GM12878 (cell line): Measurements from ENCODE around the gene SLC35G2. TPM values are rescaled to one million over a fixed set of nuclear protein-coding genes. Genes with fewer than 3 reads are reported as not detected.

Experiments used
- ATAC-seq: fragments of 200-7000 bp; cut with Tn5 transposase; 3 replicates; pipeline ENCODE4 v1.9.1; 2020; ENCODE audit warnings: mild to moderate bottlenecking, moderate library complexity
- BruUV-seq: library from RNA; stranded (reverse); fragments of 400-500 nt; replicated peaks from 2 replicates; lab custom pipeline; 2021; lab: Mats Ljungman, UMichigan
- CTCF ChIA-PET: fragments of 300-600 bp; sonication (Branson Sonifier 250); formaldehyde crosslinking; extraction: SDS; loops from one replicate; lab custom pipeline; 2021; ENCODE audit warnings: inconsistent platforms; lab: Yijun Ruan, JAX
- POLR2A ChIA-PET: fragments of 350-600 bp; formaldehyde crosslinking; extraction: SDS; loops from one replicate; lab custom pipeline; 2021; ENCODE audit warnings: inconsistent platforms; lab: Charles Lee
- RAD21 ChIA-PET: fragments of 300-600 bp; sonication (Branson Sonifier 250); formaldehyde crosslinking; loops from one replicate; lab custom pipeline; 2023; ENCODE audit warnings: antibody characterized with exemption; ENCODE audit not compliant: unreplicated experiment; lab: Charles Lee
- SMC1A ChIA-PET: fragments of 300-600 bp; sonication (Branson Sonifier 250); formaldehyde crosslinking; loops from one replicate; lab custom pipeline; 2023; ENCODE audit not compliant: unreplicated experiment, uncharacterized antibody; lab: Charles Lee
- DNase-seq: peaks from one replicate; pipeline ENCODE4 v3.0.0-alpha.2; 2011; ENCODE audit warnings: low read depth, low spot score
- FAIRE-seq: peaks from 3 replicates; lab custom pipeline; 2011; peaks lifted over from hg19 to GRCh38; lab: Jason Lieb, UNC
- H2AFZ ChIP-seq: 2 replicates; pipeline ENCODE4 v1.6.0; 2011; ENCODE audit warnings: low read depth, low read length, control low read depth; ENCODE audit not compliant: control insufficient read depth
- H3K27ac ChIP-seq: 2 replicates; pipeline ENCODE4 v1.5.1; 2011; ENCODE audit warnings: control low read depth; ENCODE audit not compliant: control insufficient read depth, insufficient read depth
- H3K27me3 ChIP-seq, 2 experiments: replicated peaks in 1 of 2; 2 replicates each; pipeline versions ENCODE4 v1.6.0 to v1.6.1; 2011; ENCODE audit warnings: low read length in 1 of 2; ENCODE audit not compliant: control insufficient read depth in 2 of 2, insufficient read depth in 2 of 2
- H3K36me3 ChIP-seq, 2 experiments: 2 replicates each; pipeline ENCODE4 v1.5.1; 2011; ENCODE audit warnings: low read length in 1 of 2; ENCODE audit not compliant: control insufficient read depth in 2 of 2, insufficient read depth in 2 of 2
- H3K4me1 ChIP-seq: 2 replicates; pipeline ENCODE4 v1.6.1; 2011; ENCODE audit warnings: mild to moderate bottlenecking, low read length, moderate library complexity, mixed read lengths; ENCODE audit not compliant: control insufficient read depth, insufficient read depth
- H3K4me2 ChIP-seq: 2 replicates; pipeline ENCODE4 v1.6.0; 2011; ENCODE audit warnings: control low read depth; ENCODE audit not compliant: control insufficient read depth, insufficient read depth
- H3K4me3 ChIP-seq: fragments of 200-600 bp; sonication (generic); 2 replicates; pipeline ENCODE4 v1.5.1; 2016
- H3K79me2 ChIP-seq: 2 replicates; pipeline ENCODE4 v1.6.0; 2011; ENCODE audit warnings: low read length; ENCODE audit not compliant: control insufficient read depth, insufficient read depth
- H3K9ac ChIP-seq: 2 replicates; pipeline ENCODE4 v1.8.0; 2011; ENCODE audit warnings: low read length, control low read depth, mixed read lengths; ENCODE audit not compliant: control insufficient read depth, insufficient read depth
- H3K9me3 ChIP-seq: replicated peaks from 3 replicates; pipeline ENCODE4 v1.5.1; 2011; ENCODE audit warnings: mild to moderate bottlenecking, low read length; ENCODE audit not compliant: control insufficient read depth, insufficient read depth
- H4K20me1 ChIP-seq: 2 replicates; pipeline ENCODE4 v1.6.0; 2011; ENCODE audit not compliant: control insufficient read depth, insufficient read depth
- CBX5 ChIP-seq: sonication (generic); IDR thresholded peaks from 2 replicates; pipeline ENCODE4 v1.6.1; 2016; ENCODE audit warnings: low read depth, moderate library complexity, mild to moderate bottlenecking, inconsistent platforms
- CHD4 ChIP-seq: fragments of 200-600 bp; sonication (generic); IDR thresholded peaks from 2 replicates; pipeline ENCODE4 v1.6.1; 2016; ENCODE audit warnings: mild to moderate bottlenecking
- CREM ChIP-seq: IDR thresholded peaks from 2 replicates; pipeline ENCODE4 v1.6.1; 2014; ENCODE audit warnings: antibody characterized with exemption, low read depth
- FOS ChIP-seq: IDR thresholded peaks from 3 replicates; pipeline ENCODE4 v1.6.1; 2011; ENCODE audit warnings: borderline replicate concordance; ENCODE audit not compliant: insufficient read length; ENCODE audit errors: extremely low read depth
- IKZF1 ChIP-seq: fragments of 450-650 bp; conservative IDR thresholded peaks from 2 replicates; pipeline ENCODE4 v1.6.1; 2017; ENCODE audit warnings: antibody characterized with exemption, mild to moderate bottlenecking
- KDM1A ChIP-seq: fragments of 200-600 bp; sonication (generic); IDR thresholded peaks from 2 replicates; pipeline ENCODE4 v1.6.1; 2016; ENCODE audit warnings: borderline replicate concordance
- MLLT1 ChIP-seq: fragments of 450-650 bp; IDR thresholded peaks from 2 replicates; pipeline ENCODE4 v1.6.1; 2016; ENCODE audit warnings: mild to moderate bottlenecking
- REST ChIP-seq: IDR thresholded peaks from 2 replicates; pipeline ENCODE4 v1.6.1; 2012; ENCODE audit warnings: mild to moderate bottlenecking, low read depth, low read length
- SMAD1 ChIP-seq: fragments of 450-650 bp; IDR thresholded peaks from 2 replicates; pipeline ENCODE4 v1.6.1; 2018; ENCODE audit warnings: mild to moderate bottlenecking, low read depth; ENCODE audit not compliant: partially characterized antibody
- TBL1XR1 ChIP-seq: IDR thresholded peaks from 2 replicates; pipeline ENCODE4 v1.6.1; 2012; ENCODE audit warnings: low read depth, low read length, improper control_type of control experiment
- USF2 ChIP-seq: IDR thresholded peaks from 2 replicates; pipeline ENCODE4 v1.6.1; 2011; ENCODE audit warnings: low read depth, low read length, improper control_type of control experiment, borderline replicate concordance
- ZBED1 ChIP-seq: IDR thresholded peaks from 2 replicates; pipeline ENCODE4 v1.6.1; 2016; ENCODE audit warnings: borderline replicate concordance
- ZNF207 ChIP-seq: fragments of 450-650 bp; IDR thresholded peaks from 2 replicates; pipeline ENCODE4 v1.6.1; 2014; ENCODE audit warnings: antibody characterized with exemption, mild to moderate bottlenecking, borderline replicate concordance
- ZZZ3 ChIP-seq: IDR thresholded peaks from 2 replicates; pipeline ENCODE4 v1.6.1; 2011; ENCODE audit warnings: low read depth; ENCODE audit not compliant: control insufficient read depth, insufficient read length
- WGBS: methylation state at CpG from one replicate; pipeline ENCODE4 v1.1.6; 2016; ENCODE audit warnings: low lambda C conversion rate; ENCODE audit not compliant: insufficient replicate concordance, insufficient coverage; ENCODE audit errors: missing lambda C conversion rate; 5-methylcytosine and 5-hydroxymethylcytosine counted together
- in situ Hi-C: fragments of 300-500 bp; cut with MboI; formaldehyde crosslinking; loops from 9 replicates; pipeline ENCODE4 v1.14.3; 2018; ENCODE audit warnings: mixed read lengths
- intact Hi-C: fragments of 100-400 bp; cut with micrococcal nuclease; formaldehyde crosslinking; loops from one replicate; pipeline ENCODE4 v1.14.2; 2022; ENCODE audit not compliant: unreplicated experiment
- polyA plus RNA-seq, 11 experiments: library from polyadenylated mRNA; depleted of rRNA in 4 of 11; unstranded in 6 of 11; stranded (reverse) in 5 of 11; fragments of >200 nt; fragmentation: Nextera tagmentation in 4 of 11; fragmentation: Illumina TruSeq in 1 of 11; extraction: Ambion mirVana in 4 of 11; extraction: Trizol in 1 of 11; gene quantifications; 1 replicate in 1 of 11; 2 replicates in 10 of 11; pipeline versions ENCODE4 v1.2.1 to v1.2.3, GENCODE V29; 2011 to 2016; ENCODE audit warnings: inconsistent platforms in 2 of 11, missing spikeins in 2 of 11, low read depth in 1 of 11
- total RNA-seq, 4 experiments: library from RNA; depleted of rRNA in 3 of 4; stranded (reverse); fragments of >200 nt in 3 of 4; fragmentation: Illumina TruSeq in 1 of 4; extraction: Trizol in 1 of 4; gene quantifications; 2 replicates each; pipeline versions ENCODE4 v1.2.1 to v1.2.3, GENCODE V29; 2013 to 2021

Gene SLC35G2
- total and polyA plus RNA-seq, 10 of the 15 experiments (the other 5 are each of a cell fraction or from before 2014, with no cell fraction given), result 0.11 to 1.9 (median 0.27) TPM

- peaks cover 4% of the 10 kb centered on the region; the same call in 1 of the 2 replicates for H3K4me1 ChIP-seq
- no peak overlapping the region for H3K27ac ChIP-seq
- peak overlapping the region; percentile 91 for H3K4me2 ChIP-seq
- no peaks in the 10 kb centered on the region for H3K79me2 ChIP-seq
- DNase-seq, result no peak
- no peaks in the 10 kb centered on the region; the same call in 2 of the 3 replicates for H3K9me3 ChIP-seq
- intact Hi-C loops, result no loop called here
- CTCF ChIA-PET, result interaction anchor here (0.6 to 1.2 kb wide), 2 partner anchors 17 to 194 kb away, joined by 3 read pairs; no protein-coding TSS in a partner anchor
- in situ Hi-C loops, result no loop called here
- SMC1A ChIA-PET, result no interaction called here
- POLR2A ChIA-PET, result interaction anchor here (0.5 kb wide), 1 partner anchor 108 kb away, joined by 7 read pairs; no protein-coding TSS in a partner anchor
- H3K27me3 ChIP-seq, result peaks cover 3 to 6% of the 10 kb centered on the region in 2 experiments
- no peak overlapping the region for H3K9ac ChIP-seq
- BruUV-seq, result no TSS peak
- H3K4me3 ChIP-seq, result peak overlapping the region; percentile 65
- RAD21 ChIA-PET, result no interaction called here
- no peaks in the 10 kb centered on the region for H3K36me3 ChIP-seq
- WGBS, result 32% methylated on average over 49 of the region's 51 CpGs
- peak; percentile 10; the same call in 1 of the 3 replicates for ATAC-seq
- FAIRE-seq, result no peak
- no peaks in the 10 kb centered on the region for H4K20me1 ChIP-seq
- peak overlapping the region; percentile 45; the same call in 1 of the 2 replicates for H2AFZ ChIP-seq
- TF ChIP-seq CBX5 (no peak), IKZF1 (no peak), ZBED1 (no peak), ZZZ3 (no peak), CHD4 (no peak), REST (peak; percentile 86), MLLT1 (peak; percentile 81), CREM (no peak), TBL1XR1 (no peak), FOS (no peak), KDM1A (no peak), USF2 (no peak), ZNF207 (no peak), SMAD1 (no peak)
These were observed 1.1 kb downstream of the SLC35G2 start for GRCh38 chr3:136819731-136820679.
